CD4-positive, alpha-beta T cell treated with Interferon gamma for 1 hour (primary cell): ENCODE data around the gene ENTPD8.
"Not testable (repeated sequence)": the region's sequence is repeated elsewhere in the genome, so short reads cannot be mapped to it uniquely, and the experiment has no call there.

Experiments used
- DNase-seq: peaks from one replicate; pipeline ENCODE4 v3.0.0-alpha.2; 2020

The ENTPD8 gene

DNA sequence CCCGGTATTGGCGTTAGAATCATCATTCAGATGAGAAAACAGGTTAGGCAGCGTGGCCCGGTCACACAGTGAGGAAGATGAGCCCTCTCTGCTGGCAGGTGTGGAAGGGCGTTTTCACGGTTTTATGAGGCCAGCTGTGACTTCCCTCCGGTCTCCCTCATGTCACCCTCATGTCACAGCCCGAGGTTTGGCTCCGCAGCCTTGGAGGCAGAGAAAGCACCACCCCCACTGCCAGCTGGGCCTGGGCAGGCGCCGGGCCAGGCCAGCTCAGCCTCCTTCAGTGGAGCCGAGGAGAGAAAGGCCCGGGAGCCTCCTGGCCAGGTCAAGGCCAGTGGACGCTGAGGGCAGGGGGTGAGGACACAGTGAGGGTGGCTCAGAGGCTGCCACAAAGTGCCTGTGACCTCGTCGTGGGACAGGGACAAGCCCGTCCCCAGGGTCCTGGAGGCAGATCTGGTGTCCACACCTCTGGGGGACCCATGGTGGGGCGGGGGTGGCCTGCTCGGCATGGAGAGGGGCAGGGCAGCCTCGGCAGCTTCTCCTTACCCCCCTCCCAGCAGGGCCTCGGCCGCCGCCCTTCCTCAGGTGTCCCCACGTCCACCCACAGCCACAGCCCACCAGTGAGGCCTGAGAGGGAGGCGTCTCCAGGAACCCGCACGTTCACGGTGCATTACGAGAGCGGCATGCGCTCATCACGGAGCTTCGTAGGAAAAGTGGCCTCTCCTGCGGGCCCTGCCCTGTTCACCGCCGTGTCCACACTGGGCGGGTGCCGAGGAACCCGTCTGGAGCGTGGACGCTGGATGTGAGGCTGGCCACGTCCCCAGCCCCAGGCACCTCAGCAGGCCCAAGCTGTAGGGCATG lies 50.4 kb downstream of the ENTPD8 start:
- no peak for DNase-seq

GRCh38 chr9:137389428-137389746 lies 51.8 kb downstream of the ENTPD8 start:
- DNase-seq: no peak

GRCh38 chr9:137388589-137389427 lies 52.3 kb downstream of the ENTPD8 start:
- no peak for DNase-seq

GRCh38 chr9:137387891-137388560 lies 53.1 kb downstream of the ENTPD8 start:
- DNase-seq: no peak

DNA sequence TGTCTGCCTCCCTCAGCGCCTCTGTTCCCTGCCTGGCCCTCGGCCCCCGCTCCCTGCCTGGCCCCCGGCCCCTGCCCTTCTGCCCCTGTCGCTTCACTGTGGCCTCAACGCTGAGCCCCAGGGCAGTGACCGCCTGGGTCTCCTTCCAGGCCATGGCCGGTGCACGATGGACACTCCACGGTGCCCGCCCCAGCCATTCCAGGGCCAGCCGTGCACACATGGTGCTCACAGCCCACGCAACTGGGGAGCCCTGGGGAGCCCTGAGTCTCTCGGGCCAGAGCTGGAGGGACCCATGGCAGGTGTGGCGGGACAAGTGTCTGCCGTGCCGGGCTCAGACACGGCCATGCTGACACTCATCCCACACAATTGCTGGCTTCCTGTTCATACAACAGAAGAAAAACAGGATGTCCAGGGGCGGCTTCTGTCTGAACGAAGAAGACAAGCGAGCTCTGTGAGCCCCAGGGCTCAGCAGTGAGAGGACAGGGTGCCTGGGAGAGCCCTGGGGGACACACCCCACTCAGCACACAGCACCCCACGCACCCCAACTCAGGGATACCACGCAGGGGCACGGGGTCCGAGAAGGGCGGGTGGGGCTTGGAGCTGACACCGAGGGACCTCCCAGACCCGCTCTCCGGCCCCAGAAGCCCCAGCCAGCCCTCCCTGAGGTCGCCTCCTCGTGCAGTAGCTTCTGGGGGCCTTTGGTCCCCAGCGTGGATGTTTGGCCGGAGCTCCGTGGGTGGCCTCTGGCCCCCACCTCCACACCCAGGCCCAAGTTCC lies 53.9 kb downstream of the ENTPD8 start:
- DNase-seq: peak; percentile 4

DNA sequence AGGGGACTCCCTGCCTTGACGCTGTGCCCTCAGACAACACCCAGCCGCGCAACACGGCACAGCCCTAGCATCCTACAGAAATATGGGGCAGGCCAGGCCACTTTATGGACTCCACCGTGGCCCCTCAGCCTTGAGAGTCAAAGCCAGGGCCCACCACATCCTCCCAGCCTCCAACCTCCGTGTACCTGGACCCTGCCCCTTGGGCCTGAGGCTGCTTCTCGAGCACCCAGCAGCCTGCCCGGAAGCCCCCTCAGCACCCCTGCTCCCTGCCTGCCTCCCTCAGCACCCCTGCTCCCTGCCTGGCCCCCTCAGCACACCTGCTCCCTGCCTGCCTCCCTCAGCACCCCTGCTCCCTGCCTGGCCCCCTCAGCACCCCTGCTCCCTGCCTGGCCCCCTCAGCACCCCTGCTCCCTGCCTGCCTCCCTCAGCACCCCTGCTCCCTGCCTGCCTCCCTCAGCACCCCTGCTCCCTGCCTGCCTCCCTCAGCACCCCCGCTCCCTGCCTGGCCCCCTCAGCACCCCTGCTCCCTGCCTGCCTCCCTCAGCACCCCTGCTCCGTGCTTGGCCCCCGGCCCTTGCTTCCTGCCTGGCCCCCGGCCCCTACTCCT lies 54.5 kb downstream of the ENTPD8 start:
- not testable (repeated sequence) for DNase-seq

GRCh38 chr9:137385061-137385655 lies 56.0 kb downstream of the ENTPD8 start:
- DNase-seq: no peak
